ENCODE data around the gene SHROOM3. TPM values are rescaled to one million over a fixed set of nuclear protein-coding genes. Genes with fewer than 3 reads are reported as not detected.

The SHROOM3 gene
- total and polyA plus RNA-seq, 2 donors from 2014 or later = 5.5 to 67.3 TPM

GRCh38 chr4:76781698-76782595 is 346.9 kb downstream of the SHROOM3 start:
- Histone ChIP-seq H3K27me3 (ENCODE audit: control insufficient read depth, insufficient read depth, low read length) (no peaks in the 10 kb centered on the region), H3K9me3 (ENCODE audit: control insufficient read depth in 2 of 3, insufficient read depth in 1 of 3, low read length in 3 of 3) (no peaks in the 10 kb centered on the region), H3K4me3 (ENCODE audit: low read length in 3 of 3) (no peak overlapping the region), H3K4me1 (ENCODE audit: control insufficient read depth in 2 of 3, insufficient read depth in 2 of 3, low read depth in 1 of 3, low read length in 3 of 3) (peaks cover 0 to 2% (median 0%) of the 10 kb centered on the region in 3 donors), H3K9ac (ENCODE audit: low read length in 3 of 3) (no peak overlapping the region), H3K36me3 (ENCODE audit: control insufficient read depth in 2 of 3, insufficient read depth in 3 of 3, low read length in 3 of 3) (peaks cover 0 to 5% (median 0%) of the 10 kb centered on the region in 3 donors), H3K27ac (ENCODE audit: low read depth in 2 of 2, low read length in 2 of 2) (no peak overlapping the region)
- no peak for DNase-seq
- TF ChIP-seq CTCF (IDR thresholded peaks at IDR 0.05; ENCODE audit: borderline replicate concordance, extremely low read depth, insufficient read depth) = no peak
- FAIRE-seq = no peak
- intact Hi-C loops (cut with DNase I) = no loop called here

- no peak for FAIRE-seq
- peaks cover 0 to 5% (median 0%) of the 10 kb centered on the region in 3 donors for H3K36me3 ChIP-seq (ENCODE audit: control insufficient read depth in 2 of 3, insufficient read depth in 3 of 3, low read length in 3 of 3)
- intact Hi-C loops (cut with DNase I) = no loop called here
- H3K27ac ChIP-seq (ENCODE audit: low read depth in 2 of 2, low read length in 2 of 2) = no peak overlapping the region
- no peaks in the 10 kb centered on the region for H3K27me3 ChIP-seq (ENCODE audit: control insufficient read depth, insufficient read depth, low read length)
- DNase-seq = no peak
- H3K4me3 ChIP-seq (ENCODE audit: low read length in 3 of 3) = no peak overlapping the region
- peaks cover 0 to 2% (median 0%) of the 10 kb centered on the region in 3 donors for H3K4me1 ChIP-seq (ENCODE audit: control insufficient read depth in 2 of 3, insufficient read depth in 2 of 3, low read depth in 1 of 3, low read length in 3 of 3)
- no peaks in the 10 kb centered on the region for H3K9me3 ChIP-seq (ENCODE audit: control insufficient read depth in 2 of 3, insufficient read depth in 1 of 3, low read length in 3 of 3)
- H3K9ac ChIP-seq (ENCODE audit: low read length in 3 of 3) = no peak overlapping the region
- TF ChIP-seq CTCF (IDR thresholded peaks at IDR 0.05; ENCODE audit: borderline replicate concordance, extremely low read depth, insufficient read depth) = no peak
Observed at GRCh38 chr4:76782837-76783236, 347.8 kb downstream of the SHROOM3 start.

- H3K9me3 ChIP-seq (ENCODE audit: control insufficient read depth in 2 of 3, insufficient read depth in 1 of 3, low read length in 3 of 3) = no peaks in the 10 kb centered on the region
- FAIRE-seq (no peak), DNase-seq (no peak)
- H3K36me3 ChIP-seq (ENCODE audit: control insufficient read depth in 2 of 3, insufficient read depth in 3 of 3, low read length in 3 of 3) = peaks cover 0 to 2% (median 0%) of the 10 kb centered on the region in 3 donors
- TF ChIP-seq CTCF (IDR thresholded peaks at IDR 0.05; ENCODE audit: borderline replicate concordance, extremely low read depth, insufficient read depth) = no peak
- H3K27me3 ChIP-seq (ENCODE audit: control insufficient read depth, insufficient read depth, low read length) = no peaks in the 10 kb centered on the region
- peak overlapping the region in 1 of 2 donors; percentile 17 for H3K27ac ChIP-seq (ENCODE audit: low read depth in 2 of 2, low read length in 2 of 2)
- no peak overlapping the region for H3K4me3 ChIP-seq (ENCODE audit: low read length in 3 of 3)
- intact Hi-C loops (cut with DNase I) = no loop called here
- H3K9ac ChIP-seq (ENCODE audit: low read length in 3 of 3) = no peak overlapping the region
- peaks cover 0 to 2% (median 0%) of the 10 kb centered on the region in 3 donors for H3K4me1 ChIP-seq (ENCODE audit: control insufficient read depth in 2 of 3, insufficient read depth in 2 of 3, low read depth in 1 of 3, low read length in 3 of 3)
Observed at GRCh38 chr4:76783836-76784235, 348.8 kb downstream of the SHROOM3 start.

Measured in kidney (tissue), 14 donors.